Activated T-cell treated with anti-CD3 and anti-CD28 coated beads for 24 hours (primary cell): ENCODE data around the gene SFXN1.

ENCODE experiments used
- DNase-seq: peaks from one replicate; pipeline ENCODE4 v3.0.0-alpha.2; 2020; ENCODE audit warnings: low read depth

Gene SFXN1

DNA sequence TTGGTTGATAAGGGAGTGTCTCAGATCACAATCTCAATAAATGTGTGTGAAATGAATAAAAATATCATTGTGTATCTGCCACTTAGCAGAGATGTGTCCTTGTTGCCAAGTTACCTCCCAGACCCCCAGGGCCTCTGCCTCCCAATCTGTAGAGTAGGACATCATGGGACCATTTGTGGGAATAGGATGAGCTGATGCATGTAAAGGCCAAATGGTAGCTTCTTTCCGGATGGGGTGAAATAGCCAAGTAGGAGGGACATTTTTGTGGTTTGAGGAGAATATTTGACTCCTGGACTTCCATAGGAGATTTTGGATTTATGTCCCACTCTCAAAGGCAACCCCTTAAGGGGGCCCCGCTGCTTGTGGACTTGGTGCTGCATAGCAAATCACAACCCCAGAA is 96.9 kb downstream of the SFXN1 start:
- no peak for DNase-seq

DNA sequence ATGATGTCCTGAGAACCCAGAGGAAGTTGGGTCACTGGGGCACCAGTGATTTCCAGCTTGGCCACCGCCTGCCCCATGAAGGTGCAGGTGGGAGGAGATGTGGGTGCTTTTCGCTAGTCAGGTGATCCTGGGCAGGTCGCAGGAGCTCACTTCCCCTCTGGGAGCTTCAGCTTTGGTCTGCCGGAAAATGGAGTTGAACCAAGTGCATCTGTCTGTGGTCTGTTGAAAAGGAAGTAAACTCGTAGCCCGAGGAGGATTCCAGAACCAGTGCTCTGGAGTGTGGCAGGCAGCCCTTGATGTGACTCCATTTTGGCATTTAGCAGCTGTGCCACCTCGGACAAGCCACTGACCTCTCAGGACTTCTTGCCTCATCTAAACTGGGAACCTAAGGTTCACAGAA is 97.7 kb downstream of the SFXN1 start:
- DNase-seq, result no peak

DNA sequence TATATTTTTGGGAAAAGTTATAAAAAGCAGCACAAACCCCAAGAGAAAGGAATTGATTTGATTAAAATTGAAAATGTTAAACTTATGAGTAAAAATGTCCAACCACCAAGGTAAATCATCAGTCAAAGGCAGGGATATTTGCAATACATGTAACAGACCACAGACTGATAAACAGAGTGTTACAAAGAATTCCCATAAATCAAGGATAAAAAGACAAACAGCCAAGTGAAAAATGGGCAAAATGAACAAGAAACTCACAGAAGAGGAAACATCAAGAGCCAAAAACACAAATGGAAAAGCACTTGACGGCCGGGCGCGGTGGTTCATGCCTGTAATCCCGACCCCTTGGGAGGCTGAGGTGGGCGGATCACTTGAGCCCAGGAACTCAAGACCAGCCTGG is 98.2 kb downstream of the SFXN1 start:
- DNase-seq, result no peak
